ENCODE measurements around the gene PRKAG1.

The PRKAG1 gene

DNA sequence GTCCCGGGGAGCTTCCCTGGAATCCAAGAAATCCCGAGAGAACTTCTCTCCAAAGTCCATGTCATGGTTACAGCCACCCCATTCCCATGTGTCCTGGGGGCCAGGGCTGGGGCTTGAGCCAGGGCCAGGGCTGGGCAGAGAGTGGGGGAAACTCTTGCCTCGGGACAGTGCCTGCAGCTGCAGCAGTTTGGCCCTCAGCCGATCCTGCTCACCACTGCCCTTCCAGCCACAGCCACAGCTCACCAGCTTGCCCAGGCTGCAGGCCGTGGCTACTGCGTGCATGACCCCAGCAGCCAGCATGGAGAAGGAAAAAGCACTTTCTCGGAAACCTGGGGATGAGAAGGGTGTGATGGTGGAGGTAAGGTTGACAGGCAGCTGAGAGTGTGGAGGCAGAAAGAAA lies 50.6 kb downstream of the PRKAG1 start:
- H4K20me1 ChIP-seq (ENCODE audit: insufficient read depth, low read length), result peaks cover 11% of the 10 kb centered on the region
- no peaks in the 10 kb centered on the region for H3K9me3 ChIP-seq (ENCODE audit: insufficient read depth, low read length, severe bottlenecking)
- no peak for TF ChIP-seq EZH2 (IDR thresholded peaks at IDR 0.05; ENCODE audit: borderline replicate concordance, low read depth, low read length, severe bottlenecking)
- TF ChIP-seq, protein P1, sequence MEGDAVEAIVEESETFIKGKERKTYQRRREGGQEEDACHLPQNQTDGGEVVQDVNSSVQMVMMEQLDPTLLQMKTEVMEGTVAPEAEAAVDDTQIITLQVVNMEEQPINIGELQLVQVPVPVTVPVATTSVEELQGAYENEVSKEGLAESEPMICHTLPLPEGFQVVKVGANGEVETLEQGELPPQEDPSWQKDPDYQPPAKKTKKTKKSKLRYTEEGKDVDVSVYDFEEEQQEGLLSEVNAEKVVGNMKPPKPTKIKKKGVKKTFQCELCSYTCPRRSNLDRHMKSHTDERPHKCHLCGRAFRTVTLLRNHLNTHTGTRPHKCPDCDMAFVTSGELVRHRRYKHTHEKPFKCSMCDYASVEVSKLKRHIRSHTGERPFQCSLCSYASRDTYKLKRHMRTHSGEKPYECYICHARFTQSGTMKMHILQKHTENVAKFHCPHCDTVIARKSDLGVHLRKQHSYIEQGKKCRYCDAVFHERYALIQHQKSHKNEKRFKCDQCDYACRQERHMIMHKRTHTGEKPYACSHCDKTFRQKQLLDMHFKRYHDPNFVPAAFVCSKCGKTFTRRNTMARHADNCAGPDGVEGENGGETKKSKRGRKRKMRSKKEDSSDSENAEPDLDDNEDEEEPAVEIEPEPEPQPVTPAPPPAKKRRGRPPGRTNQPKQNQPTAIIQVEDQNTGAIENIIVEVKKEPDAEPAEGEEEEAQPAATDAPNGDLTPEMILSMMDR (IDR thresholded peaks at IDR 0.05; ENCODE audit: borderline replicate concordance, extremely low read depth, low read length, poor library complexity, severe bottlenecking), result no peak
- peaks cover 17% of the 10 kb centered on the region for H3K4me1 ChIP-seq (ENCODE audit: insufficient read depth, low read length)
- no peak overlapping the region for H3K4me2 ChIP-seq (ENCODE audit: insufficient read depth, low read length)
- H2AFZ ChIP-seq (ENCODE audit: low read depth, low read length), result no peak overlapping the region
- no peak overlapping the region for H3K9ac ChIP-seq (ENCODE audit: low read depth, low read length)
- DNase-seq (no peak), ATAC-seq (ENCODE audit: insufficient read depth, low read depth) (no peak)
- no peak overlapping the region for H3K27ac ChIP-seq (ENCODE audit: low read length)
- H3K36me3 ChIP-seq (ENCODE audit: insufficient read depth, low read length), result no peaks in the 10 kb centered on the region
- H3K4me3 ChIP-seq (ENCODE audit: low read depth in 1 of 2, low read length in 2 of 2), result no peak overlapping the region
- no peaks in the 10 kb centered on the region for H3K79me2 ChIP-seq (ENCODE audit: insufficient read depth, low read length)
- H3K27me3 ChIP-seq (ENCODE audit: insufficient read depth, low read length, poor library complexity), result peaks cover 44% of the 10 kb centered on the region

DNA sequence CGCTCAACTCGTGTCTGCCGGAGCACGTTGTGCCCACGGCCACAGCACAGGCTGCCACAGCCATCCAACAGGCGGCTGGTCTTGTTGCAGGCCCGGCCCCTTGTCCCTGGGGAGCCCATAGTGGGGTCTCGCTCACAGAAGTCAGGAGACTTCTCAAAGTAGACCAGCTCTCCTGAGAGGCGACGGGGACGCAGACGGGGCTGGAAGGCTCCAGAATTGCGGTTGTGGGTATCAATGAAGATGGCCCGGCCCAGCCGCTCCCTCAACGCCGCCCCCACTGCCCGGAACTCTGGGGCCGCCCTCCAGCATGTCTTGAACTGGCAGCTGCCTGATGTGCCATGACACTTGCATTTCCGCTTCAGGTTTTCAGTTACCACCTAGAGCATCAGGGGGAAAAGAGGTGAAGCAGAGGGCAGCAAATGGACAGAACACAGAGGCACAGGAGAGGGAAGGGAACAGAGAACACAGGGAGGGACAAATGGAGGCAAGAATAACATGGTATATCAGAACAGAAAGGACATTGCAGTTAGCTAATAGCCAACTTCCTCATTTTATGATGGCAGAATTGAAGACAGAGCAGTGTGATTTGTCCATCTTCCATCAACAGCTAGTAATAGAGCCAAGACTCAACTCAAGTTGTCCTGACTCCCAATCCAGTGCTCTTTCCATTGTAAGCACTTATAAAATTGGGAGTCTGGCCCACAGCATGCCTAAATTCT lies 52.2 kb downstream of the PRKAG1 start:
- no peaks in the 10 kb centered on the region for H3K9me3 ChIP-seq (ENCODE audit: insufficient read depth, low read length, severe bottlenecking)
- DNase-seq, result no peak
- H3K4me1 ChIP-seq (ENCODE audit: insufficient read depth, low read length), result peaks cover 8% of the 10 kb centered on the region
- no peak overlapping the region for H3K4me3 ChIP-seq (ENCODE audit: low read depth in 1 of 2, low read length in 2 of 2)
- no peaks in the 10 kb centered on the region for H3K36me3 ChIP-seq (ENCODE audit: insufficient read depth, low read length)
- H3K9ac ChIP-seq (ENCODE audit: low read depth, low read length), result no peak overlapping the region
- no peak overlapping the region for H3K4me2 ChIP-seq (ENCODE audit: insufficient read depth, low read length)
- ATAC-seq (ENCODE audit: insufficient read depth, low read depth), result no peak
- H3K79me2 ChIP-seq (ENCODE audit: insufficient read depth, low read length), result no peaks in the 10 kb centered on the region
- H4K20me1 ChIP-seq (ENCODE audit: insufficient read depth, low read length), result peaks cover 5% of the 10 kb centered on the region
- H3K27me3 ChIP-seq (ENCODE audit: insufficient read depth, low read length, poor library complexity), result peaks cover 27% of the 10 kb centered on the region
- no peak overlapping the region for H2AFZ ChIP-seq (ENCODE audit: low read depth, low read length)
- TF ChIP-seq, protein P1 (IDR thresholded peaks at IDR 0.05; ENCODE audit: borderline replicate concordance, extremely low read depth, low read length, poor library complexity, severe bottlenecking), result no peak
- TF ChIP-seq EZH2 (IDR thresholded peaks at IDR 0.05; ENCODE audit: borderline replicate concordance, low read depth, low read length, severe bottlenecking), result no peak
- no peak overlapping the region for H3K27ac ChIP-seq (ENCODE audit: low read length)

DNA sequence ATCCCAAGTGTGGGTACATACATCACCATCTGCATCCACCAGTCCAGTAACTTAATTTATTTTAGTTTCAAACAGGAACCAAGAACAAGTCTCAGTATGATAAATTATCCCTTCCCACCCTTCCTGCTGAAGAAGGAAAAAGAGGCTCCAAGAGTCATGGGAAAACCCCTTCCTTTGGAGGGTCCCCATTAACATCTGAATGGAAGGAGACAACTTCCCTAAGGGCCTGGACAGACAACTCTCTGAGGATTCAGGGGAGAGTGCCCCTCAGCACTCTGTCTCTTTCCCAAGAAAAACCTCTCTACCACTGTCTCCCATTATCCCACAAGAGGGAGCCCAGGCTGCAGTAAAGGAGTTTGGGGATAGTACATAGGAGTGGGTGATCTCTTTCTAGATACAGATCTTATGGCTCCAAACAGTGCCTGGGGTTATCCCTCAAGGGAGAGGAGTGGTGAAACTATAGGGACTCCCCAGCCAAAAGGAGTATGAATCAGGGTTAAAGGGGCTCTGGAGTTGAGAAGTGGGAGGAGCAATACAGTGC lies 53.2 kb downstream of the PRKAG1 start:
- Histone ChIP-seq H3K4me2 (ENCODE audit: insufficient read depth, low read length) (no peak overlapping the region), H3K9me3 (ENCODE audit: insufficient read depth, low read length, severe bottlenecking) (no peaks in the 10 kb centered on the region), H4K20me1 (ENCODE audit: insufficient read depth, low read length) (no peaks in the 10 kb centered on the region; the same call in none of the 2 replicates), H3K9ac (ENCODE audit: low read depth, low read length) (no peak overlapping the region), H3K4me1 (ENCODE audit: insufficient read depth, low read length) (no peaks in the 10 kb centered on the region), H3K79me2 (ENCODE audit: insufficient read depth, low read length) (no peaks in the 10 kb centered on the region), H3K27me3 (ENCODE audit: insufficient read depth, low read length, poor library complexity) (peaks cover 18% of the 10 kb centered on the region), H3K27ac (ENCODE audit: low read length) (no peak overlapping the region), H3K4me3 (ENCODE audit: low read depth in 1 of 2, low read length in 2 of 2) (no peak overlapping the region), H2AFZ (ENCODE audit: low read depth, low read length) (no peak overlapping the region), H3K36me3 (ENCODE audit: insufficient read depth, low read length) (no peaks in the 10 kb centered on the region)
- DNase-seq (no peak), ATAC-seq (ENCODE audit: insufficient read depth, low read depth) (no peak)
- no peak for TF ChIP-seq EZH2 (IDR thresholded peaks at IDR 0.05; ENCODE audit: borderline replicate concordance, low read depth, low read length, severe bottlenecking)
- TF ChIP-seq, protein P1 (IDR thresholded peaks at IDR 0.05; ENCODE audit: borderline replicate concordance, extremely low read depth, low read length, poor library complexity, severe bottlenecking), result peak; percentile 6

Measured in DND-41 (cell line).